GM12878 (cell line): Measurements from ENCODE around the gene CEP63.
A peak's percentile ranks its signal among the peaks of the same experiment; 100 is the strongest.

ENCODE experiments used
- EZH2 ChIP-seq: IDR thresholded peaks from 2 replicates; pipeline ENCODE4 v1.6.1; 2012; ENCODE audit warnings: low read depth, mild to moderate bottlenecking, control low read depth, inconsistent platforms, low read length, borderline replicate concordance; ENCODE audit not compliant: control insufficient read depth
- NFYB ChIP-seq: IDR thresholded peaks from 2 replicates; pipeline ENCODE4 v1.6.1; 2011; ENCODE audit warnings: low read depth, mild to moderate bottlenecking, low read length, improper control_type of control experiment, moderate library complexity; ENCODE audit not compliant: insufficient read depth
- RCOR1 ChIP-seq: conservative IDR thresholded peaks from 2 replicates; pipeline ENCODE4 v1.6.1; 2012; ENCODE audit warnings: low read depth, low read length, improper control_type of control experiment
- SRF ChIP-seq, 2 experiments: IDR thresholded peaks; 2 replicates each; pipeline ENCODE4 v1.6.1; 2011; ENCODE audit warnings: low read depth in 2 of 2, low read length in 2 of 2, mild to moderate bottlenecking in 1 of 2, moderate library complexity in 1 of 2
- TF ChIP-seq, protein P1 (sequence below): fragments of 450-650 bp; IDR thresholded peaks from 2 replicates; pipeline ENCODE4 v1.6.1; 2016; ENCODE audit warnings: mild to moderate bottlenecking, moderate library complexity, borderline replicate concordance
- TF ChIP-seq, protein P2 (sequence below), 3 experiments: IDR thresholded peaks in 2 of 3; conservative IDR thresholded peaks in 1 of 3; 2 replicates each; pipeline ENCODE4 v1.5.1; 2011; ENCODE audit warnings: low read depth in 3 of 3, low read length in 3 of 3, mild to moderate bottlenecking in 3 of 3, control low read depth in 2 of 3, moderate library complexity in 2 of 3, inconsistent platforms in 1 of 3, mixed read lengths in 1 of 3; ENCODE audit not compliant: control insufficient read depth in 2 of 3, insufficient read depth in 1 of 3; ENCODE audit errors: extremely low read depth in 1 of 3

DNA sequence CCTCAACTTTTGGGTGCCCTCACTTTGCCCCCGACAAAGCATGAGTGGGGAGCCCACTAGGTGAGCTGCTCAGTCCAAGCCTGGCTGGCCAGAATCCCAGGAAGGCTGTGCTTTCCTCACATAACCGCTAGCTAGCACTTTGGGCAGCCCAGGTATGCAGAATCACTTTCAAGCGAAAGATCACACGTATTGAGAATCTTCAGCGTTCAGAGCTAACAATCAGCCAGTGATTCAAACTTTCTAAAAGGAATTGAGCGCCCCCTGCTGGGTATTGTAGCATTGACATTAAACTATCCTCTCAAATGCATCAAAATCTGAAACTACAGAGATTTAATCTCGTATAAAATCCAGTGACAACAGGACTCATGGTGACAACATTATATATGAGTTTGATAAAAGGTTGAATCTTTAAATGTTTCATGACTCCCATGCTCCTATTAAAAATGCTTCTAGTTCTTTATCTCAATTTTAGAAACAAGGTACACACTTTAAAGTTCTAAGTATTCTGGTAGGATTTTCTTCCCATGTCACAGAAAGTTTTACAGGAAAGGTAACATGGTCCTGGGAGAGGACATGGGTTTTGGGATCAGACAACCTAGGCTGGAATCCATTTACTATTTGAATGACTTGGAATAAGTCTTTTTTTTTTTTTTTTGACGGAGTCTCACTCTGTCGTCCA is 11.8 kb upstream of the CEP63 start:
- TF ChIP-seq, protein P1, sequence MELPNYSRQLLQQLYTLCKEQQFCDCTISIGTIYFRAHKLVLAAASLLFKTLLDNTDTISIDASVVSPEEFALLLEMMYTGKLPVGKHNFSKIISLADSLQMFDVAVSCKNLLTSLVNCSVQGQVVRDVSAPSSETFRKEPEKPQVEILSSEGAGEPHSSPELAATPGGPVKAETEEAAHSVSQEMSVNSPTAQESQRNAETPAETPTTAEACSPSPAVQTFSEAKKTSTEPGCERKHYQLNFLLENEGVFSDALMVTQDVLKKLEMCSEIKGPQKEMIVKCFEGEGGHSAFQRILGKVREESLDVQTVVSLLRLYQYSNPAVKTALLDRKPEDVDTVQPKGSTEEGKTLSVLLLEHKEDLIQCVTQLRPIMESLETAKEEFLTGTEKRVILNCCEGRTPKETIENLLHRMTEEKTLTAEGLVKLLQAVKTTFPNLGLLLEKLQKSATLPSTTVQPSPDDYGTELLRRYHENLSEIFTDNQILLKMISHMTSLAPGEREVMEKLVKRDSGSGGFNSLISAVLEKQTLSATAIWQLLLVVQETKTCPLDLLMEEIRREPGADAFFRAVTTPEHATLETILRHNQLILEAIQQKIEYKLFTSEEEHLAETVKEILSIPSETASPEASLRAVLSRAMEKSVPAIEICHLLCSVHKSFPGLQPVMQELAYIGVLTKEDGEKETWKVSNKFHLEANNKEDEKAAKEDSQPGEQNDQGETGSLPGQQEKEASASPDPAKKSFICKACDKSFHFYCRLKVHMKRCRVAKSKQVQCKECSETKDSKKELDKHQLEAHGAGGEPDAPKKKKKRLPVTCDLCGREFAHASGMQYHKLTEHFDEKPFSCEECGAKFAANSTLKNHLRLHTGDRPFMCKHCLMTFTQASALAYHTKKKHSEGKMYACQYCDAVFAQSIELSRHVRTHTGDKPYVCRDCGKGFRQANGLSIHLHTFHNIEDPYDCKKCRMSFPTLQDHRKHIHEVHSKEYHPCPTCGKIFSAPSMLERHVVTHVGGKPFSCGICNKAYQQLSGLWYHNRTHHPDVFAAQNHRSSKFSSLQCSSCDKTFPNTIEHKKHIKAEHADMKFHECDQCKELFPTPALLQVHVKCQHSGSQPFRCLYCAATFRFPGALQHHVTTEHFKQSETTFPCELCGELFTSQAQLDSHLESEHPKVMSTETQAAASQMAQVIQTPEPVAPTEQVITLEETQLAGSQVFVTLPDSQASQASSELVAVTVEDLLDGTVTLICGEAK: no peak
- TF ChIP-seq NFYB (no peak), EZH2 (no peak), RCOR1 (no peak), SRF (IDR thresholded peaks at IDR 0.05; ENCODE audit: low read depth in 2 of 2, low read length in 2 of 2) (no peak)
- TF ChIP-seq, protein P2, sequence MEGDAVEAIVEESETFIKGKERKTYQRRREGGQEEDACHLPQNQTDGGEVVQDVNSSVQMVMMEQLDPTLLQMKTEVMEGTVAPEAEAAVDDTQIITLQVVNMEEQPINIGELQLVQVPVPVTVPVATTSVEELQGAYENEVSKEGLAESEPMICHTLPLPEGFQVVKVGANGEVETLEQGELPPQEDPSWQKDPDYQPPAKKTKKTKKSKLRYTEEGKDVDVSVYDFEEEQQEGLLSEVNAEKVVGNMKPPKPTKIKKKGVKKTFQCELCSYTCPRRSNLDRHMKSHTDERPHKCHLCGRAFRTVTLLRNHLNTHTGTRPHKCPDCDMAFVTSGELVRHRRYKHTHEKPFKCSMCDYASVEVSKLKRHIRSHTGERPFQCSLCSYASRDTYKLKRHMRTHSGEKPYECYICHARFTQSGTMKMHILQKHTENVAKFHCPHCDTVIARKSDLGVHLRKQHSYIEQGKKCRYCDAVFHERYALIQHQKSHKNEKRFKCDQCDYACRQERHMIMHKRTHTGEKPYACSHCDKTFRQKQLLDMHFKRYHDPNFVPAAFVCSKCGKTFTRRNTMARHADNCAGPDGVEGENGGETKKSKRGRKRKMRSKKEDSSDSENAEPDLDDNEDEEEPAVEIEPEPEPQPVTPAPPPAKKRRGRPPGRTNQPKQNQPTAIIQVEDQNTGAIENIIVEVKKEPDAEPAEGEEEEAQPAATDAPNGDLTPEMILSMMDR (IDR thresholded peaks at IDR 0.05 in 2 of 3, conservative IDR thresholded peaks at IDR 0.05 in 1 of 3; ENCODE audit: control insufficient read depth in 2 of 3, extremely low read depth in 1 of 3, insufficient read depth in 1 of 3, low read depth in 3 of 3, low read length in 3 of 3): peak; percentile 53 to 76 (median 65)
